ENCODE results near the gene DSCAM.

Gene DSCAM

DNA sequence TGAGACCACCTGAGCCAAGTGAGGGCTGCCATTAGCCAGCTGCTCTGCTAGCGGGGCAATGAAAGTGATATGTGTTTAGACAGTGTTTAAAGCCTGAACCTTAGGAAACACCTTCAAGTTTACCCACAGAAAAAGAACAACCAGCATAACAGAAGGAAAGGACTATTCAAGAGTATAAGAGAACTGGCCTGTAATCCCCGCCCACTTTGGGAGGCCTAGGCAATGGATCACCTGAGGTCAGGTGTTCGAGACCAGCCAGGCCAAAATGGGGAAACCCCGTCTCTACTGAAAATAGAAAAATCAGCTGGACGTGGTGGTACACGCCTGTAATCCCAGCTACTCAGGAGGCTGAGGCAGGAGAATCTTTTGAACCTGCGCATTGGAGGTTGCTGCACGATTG, 830.3 kb downstream of the DSCAM start:
- no peak for DNase-seq

DNA sequence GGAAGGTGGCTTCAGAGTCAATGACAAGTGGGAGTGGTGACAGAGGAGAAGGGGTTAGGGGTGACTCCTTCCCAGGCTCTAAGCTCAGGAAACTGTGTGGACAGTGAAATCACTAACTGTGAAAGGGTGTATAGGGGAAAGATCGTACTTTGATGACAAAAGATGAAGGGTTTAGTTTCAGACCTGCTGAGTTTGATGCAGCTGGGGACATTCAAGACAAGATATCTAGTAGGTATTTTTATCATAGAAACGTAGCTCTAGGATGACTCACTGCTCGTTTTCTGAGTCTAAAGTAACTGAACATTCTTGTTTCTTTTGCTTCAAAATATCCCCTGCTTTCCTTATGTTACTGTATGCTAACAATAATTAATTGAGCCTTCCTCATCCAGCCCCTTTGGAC, 830.7 kb downstream of the DSCAM start:
- no peak for DNase-seq

DNA sequence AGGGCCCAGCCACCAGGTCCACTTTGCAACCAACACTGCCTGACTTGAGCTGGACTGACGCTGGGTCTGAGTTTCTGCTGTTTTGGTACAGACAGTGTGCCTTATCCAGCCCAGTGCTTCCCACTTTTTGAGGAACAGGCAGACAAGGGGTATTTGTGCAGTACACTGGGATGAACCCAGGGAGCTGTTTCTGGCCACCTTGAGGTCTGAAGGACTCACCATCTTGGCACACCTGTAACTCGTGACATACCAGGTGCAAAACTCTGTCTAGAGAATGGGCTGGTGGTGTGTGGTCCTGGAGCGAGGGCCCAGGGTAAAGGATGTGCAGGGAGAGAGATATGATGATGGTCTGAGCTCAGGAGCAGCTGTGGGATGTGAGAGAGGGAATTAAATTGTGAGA, 831.1 kb downstream of the DSCAM start:
- DNase-seq: no peak

DNA sequence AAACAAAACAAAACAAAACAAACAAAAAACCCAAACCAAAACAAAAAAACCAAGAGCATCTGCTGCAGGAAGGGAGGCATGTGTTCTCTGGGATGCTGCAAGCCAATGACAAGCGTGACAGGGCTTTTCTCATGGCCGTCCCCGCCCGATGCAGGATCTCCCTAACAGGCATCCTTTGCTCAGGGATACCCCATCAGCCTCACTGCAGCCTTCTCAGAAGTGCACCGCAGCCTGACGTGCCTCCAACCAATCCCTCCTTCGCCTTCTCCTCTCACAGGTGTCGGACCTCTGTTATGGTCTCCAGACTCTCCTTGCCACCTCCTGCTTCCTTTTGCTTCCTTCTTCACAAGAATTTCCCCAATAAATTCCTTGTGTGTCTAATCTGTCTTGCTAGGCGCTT, 832.6 kb downstream of the DSCAM start:
- no peak for DNase-seq

DNA sequence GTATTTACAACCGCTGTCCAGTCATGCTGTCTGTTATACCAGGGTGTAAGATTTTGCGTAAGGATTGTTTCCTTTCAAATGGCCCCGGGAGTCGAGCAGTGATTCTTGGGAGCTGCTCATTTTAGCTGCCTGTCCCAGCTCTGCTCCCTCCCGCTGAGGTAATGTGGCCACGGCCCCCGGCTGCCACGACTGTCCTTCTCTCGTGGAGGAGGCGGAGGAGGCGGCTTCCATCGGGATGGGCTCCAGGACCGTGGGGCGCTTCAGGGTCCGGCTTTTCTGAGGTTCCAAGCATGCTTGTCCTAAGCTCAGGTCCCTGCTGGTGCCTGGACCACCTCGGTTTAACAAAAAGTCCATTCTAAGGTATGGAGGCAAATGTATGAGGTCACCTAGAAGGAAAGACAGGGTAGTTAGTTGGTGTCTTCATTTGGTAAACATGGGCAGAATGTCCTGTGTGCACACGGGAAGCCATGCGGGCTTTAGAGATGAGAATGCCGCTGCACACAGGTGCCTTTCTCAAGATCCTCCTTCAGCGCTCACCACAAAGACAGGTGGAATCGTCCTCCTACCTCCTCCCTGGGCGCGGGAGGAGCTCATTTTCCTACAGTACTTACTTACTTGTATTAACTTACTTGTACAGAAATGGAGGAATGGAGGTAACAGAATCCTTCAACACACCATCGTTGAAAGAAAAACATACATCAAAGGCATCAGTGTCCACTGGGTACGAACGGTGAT, 833.8 kb downstream of the DSCAM start:
- no peak for DNase-seq

DNA sequence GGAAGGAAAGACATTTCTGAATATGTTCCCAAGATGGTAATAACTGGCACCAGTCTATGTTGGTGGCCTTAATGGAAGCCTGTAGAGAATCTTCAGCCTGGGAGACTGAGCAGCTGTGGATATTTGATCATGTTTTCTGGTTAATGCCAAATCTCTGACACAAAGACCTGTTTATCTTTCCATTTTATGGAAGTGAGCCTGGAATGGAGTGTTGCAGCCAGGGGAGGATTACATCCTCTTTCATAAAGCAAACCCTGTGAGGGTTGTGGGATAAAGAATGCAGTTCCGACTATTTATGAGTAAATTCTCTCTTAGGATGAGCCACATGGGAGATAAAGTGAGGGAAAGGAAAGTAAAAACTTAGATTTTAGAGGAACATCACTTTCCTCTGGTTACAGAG, 835.6 kb downstream of the DSCAM start:
- no peak for DNase-seq

DNA sequence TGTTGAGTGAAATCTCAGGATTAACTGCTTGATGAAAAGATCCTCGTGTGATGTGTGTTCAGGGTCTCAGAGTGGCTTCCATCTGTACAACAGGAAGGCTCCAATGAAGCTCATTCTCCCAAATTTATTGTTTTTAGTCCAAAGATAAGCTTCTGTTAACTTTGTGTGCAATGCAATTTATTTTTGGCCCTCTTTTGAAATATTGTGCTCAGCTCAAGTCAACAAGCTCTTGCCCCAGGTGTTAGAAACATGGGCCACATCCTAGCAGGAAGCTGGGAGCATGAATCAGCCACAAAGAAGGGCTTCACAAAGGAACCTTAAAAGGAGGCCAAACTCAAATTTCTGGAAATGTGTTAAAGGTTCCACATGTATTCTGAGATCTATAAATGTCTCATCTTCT, 844.0 kb downstream of the DSCAM start:
- no peak for DNase-seq

DNA sequence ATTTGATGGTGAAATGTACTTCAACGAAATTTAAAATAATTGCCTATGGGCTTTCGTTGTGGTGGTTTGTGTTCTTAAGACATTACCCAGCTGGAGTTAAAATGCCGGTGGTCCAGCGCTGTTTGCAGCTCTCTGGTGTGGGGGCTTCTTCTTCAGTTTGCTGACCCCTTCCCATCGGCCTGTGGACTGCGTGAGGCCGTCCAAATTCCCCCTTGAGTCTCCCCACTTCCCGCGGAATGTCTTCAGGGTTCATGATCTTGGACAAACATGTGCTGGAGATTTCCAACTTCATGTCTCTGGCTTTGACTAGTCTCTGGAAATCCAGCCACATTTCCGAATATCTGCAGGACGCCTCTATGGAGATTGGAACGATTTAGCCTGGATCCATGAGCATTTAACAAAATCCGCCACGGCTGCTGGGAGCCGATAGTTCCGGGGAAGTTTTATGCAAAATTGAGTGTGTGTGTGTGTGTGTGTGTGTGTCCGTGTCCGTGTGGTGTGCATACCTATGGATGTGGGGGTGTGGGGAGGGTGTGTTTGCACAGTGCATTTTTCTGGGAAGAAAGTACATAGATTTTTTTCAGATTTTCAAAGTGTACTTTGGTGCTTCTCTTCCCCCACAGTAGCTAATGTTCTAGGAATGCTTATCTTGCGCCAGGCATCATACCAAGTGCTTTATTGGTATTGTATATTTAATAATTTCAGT, 862.5 kb downstream of the DSCAM start:
- DNase-seq: no peak

DNA sequence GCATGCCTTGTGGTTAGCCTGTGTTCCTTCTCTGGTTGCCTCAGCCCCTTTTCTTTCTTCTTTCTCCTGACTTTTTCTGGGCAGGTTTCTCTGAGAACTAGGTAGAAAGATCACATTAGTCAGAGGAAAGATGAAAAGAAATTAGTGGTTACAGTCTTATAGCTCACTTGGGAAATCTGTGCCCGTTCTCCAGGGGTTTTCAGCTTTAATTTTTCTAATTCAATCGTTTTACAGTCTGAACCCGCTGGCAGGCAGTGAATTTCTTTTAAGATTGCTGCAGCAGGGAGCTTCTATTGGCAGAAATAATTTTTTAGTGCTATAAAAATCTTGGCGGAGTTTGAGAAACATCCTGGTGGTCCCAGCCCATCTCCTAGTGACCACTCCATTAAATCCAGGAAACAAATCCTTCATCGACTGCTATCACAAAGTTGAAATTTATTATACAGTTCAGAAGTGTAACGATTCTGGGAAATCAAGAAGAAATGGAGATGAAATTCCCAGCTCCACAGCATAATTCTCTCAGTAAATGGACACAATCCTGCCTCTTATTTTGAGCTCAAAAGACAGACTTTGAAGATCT, 866.6 kb downstream of the DSCAM start:
- no peak for DNase-seq

DNA sequence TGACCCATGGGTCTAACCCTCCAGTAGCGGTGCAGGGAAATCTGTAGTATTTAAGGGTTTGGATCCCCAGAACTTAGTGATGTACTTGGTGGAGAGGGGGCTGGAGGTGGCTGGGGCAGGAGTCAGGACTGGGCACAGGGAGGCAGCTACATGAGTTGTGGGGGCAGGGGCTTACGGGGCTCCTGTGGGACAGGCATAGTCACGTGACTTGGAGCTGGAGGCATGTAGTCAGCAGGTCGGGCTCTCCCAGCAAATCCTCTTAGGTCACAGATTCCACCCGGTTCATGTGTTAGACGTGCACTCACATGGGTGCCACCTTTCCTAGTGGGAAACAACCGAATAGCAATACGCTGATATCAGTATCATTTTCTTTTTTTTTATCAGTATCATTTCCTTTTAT, 867.6 kb downstream of the DSCAM start:
- DNase-seq: no peak

DNA sequence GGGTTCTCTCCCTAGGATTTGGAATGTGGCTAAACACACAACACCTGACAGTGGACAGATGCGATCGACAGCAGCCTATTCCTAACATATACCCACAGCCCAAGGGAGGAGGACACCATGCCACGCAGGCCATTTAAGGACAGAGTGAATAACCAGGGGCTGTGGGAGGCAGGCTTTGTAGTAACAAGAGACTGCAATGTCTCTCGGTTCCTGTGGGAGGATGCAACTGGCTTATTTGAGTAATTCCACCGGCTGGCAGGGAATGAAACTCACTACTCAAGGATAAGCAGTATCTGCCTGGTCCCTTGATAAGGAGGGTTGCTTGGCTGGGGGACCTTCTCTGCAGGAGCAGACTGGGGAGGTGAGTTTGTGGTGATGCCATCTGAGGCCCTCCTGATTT, 870.2 kb downstream of the DSCAM start:
- DNase-seq: no peak

DNA sequence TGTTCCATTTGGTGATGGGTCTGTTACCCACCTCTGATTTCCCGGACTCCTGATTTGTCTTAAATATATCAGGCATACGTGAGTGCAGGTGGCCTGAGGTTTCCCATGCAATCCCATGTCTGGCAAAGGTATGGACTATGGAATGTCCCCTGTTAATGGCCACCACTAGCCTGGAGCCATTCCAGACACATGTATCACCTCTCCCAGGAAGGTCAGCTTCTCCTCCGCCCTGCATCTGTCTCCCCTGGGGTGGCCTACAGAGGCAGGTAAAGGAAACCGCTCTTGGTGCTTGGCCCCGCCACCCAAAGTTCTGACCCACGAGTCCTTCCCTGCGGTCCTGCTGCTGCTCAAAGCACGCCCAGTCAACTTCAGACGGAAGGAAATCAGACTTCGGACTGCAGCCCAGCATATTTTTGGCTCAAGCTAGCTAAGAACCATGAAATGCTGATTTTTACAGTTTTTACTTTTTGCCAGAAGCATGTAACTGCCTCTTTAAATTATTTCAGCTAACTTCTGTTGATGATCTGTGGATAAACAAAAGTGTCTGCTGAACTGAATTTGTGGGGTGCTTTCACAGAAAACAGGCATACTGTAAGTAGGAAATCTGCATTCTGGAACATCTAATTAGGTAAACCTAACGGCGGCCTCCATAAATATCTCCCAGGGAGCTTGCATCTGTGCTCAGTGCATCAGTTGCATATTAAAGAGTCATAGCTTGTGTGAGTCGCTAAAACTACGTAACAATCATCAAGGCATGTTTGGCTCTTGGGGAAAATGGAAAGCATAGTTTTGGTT, 873.8 kb downstream of the DSCAM start:
- DNase-seq: no peak

DNA sequence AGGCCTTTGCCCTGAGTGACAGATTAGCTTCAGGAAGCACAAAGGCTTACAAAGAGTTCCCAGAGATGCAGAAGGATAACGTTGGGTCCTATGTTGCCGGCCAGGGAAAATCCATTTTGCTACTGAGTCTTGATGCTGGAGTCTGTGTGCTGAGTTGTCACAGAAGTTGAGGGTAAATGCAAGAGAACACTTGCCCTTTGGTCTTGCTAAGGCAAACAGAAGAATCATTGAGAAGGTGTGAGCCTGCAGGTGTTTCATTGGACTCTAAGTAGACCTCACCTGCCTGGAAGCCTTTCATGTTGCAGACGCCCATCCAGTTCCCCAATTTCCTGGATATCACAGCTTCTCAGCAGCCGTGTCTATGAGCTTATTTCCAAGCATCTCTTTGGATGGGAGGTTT, 874.5 kb downstream of the DSCAM start:
- no peak for DNase-seq

DNA sequence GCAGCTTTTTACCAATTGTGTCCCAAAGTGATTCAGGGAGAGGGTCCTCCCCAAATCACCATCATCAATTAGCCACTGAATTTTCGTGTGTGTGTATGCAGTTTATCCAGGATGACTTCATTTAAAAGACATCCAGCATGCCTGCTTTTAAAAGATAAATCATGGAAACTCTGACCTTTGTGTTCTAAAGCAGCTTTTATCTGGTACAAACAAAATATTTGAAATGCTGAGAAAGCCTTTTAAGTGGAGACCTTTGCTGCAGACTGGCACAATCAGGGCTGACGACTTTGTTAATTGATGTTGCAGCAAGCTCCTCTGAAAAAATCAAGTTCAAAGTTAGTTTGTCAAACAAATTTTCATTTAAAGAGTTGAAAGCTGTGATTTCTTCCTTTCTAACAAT, 875.0 kb downstream of the DSCAM start:
- DNase-seq: no peak

DNA sequence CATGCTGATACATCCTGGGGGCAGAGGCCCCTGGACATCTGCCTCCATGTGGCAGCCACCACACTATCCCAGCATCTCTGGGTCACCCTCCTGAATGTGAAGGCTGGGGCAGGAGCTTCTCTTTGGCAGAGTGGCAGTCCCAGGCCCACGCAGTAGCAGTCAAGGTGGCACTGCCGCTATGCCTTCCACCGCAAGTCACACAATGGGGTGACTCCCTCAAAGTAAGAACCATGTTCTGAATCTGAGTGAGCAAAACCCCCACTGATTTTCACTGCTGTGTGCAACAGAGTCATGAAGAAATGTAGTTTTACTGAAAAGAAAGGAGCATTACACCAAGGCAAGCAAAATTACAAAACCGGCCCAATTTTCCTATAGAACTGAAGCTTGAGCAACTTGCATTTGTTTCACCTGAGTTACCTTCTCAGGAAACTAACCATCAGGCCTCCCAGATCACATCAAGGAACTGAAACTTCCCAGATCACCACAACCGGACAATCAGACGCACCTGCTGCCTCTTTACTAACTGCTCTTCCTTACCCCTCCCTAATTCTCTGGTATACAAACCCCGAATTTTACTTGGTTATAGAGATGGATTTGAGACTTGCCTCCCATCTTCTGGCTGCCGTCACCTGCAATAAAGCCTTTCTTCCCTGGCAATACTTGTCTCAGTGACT, 877.1 kb downstream of the DSCAM start:
- no peak for DNase-seq

DNA sequence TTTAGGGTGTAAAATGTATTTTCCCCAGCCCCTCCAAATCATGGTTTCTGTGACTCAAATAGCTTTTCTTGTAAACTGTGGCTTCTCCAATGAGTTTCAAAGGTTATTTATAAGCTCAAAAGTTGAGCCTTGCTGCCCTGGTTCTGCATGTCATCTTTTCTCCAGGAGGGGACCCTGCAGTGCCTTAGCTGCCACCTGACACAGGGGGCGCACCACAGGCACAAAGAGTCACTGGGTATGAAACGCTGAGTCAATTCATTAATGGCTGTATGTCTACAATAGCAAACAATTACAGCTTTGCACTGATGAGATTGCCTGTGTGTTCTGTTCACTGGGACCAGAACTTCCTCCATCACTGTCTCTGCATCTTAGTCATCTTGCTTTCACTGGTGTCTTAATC, 878.9 kb downstream of the DSCAM start:
- no peak for DNase-seq

DNA sequence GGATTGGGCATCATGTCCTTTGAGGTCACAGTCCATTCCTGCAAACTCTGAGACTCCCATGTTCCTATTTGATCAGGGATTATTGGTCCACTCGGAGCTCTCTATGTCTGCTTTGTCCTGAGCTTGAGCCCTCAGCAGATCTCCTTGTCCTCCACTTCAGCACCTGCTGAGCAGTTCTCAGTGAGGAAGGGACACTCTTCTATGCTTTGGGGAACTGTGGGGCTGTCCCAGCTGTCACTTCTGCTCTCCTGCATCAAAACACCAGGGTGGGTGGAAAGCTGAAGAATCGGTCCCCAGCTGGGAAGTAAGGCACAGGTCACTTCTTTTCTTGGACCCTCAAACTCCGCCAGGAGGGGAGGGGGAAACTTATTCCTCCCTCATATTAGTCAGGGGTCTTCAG, 880.2 kb downstream of the DSCAM start:
- DNase-seq: no peak

DNA sequence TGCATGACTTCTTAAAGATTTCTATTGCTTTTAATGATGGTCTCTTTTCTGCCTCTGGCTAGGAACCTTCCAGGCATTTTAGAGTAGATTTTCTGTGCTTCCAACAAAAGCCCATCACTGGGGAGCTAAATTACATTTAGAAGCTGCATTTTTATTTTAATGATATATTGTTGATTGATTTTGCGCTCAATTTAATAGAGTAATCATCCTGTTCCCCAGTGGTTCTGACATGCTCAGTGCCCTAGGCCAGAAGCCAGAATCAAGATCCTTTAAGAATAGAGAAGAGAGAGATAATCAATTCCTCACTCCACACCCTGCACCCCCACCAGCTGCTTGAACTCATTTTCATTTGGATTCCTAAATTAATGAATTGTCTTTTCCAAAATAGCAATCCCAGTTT, 881.9 kb downstream of the DSCAM start:
- no peak for DNase-seq

DNA sequence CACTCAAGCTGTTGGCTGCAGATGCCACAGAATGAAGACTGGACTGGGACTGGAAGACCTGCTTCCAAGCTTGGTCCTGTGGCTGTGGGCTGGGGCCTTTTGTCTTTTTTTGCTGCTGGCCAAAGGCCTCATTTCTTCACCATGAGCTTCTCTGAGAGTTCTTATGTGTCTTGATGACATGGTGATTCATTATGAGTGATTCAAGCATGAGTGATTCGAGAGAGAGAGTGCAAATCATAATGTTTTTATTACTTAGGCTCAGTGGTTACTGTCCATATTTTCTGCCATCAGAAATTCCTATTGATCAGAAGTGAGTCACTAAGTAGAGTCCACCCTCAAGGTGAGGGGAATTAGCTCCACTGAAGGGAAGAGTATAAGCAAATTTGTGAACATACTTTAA, 885.7 kb downstream of the DSCAM start:
- DNase-seq: no peak
